BE2C (cell line): ENCODE measurements around the gene CERT1. TPM values are rescaled to one million over a fixed set of nuclear protein-coding genes. Genes with fewer than 3 reads are reported as not detected.
A peak's percentile ranks its signal among the peaks of the same experiment; 100 is the strongest.
"Not testable (repeated sequence)": the region's sequence is repeated elsewhere in the genome, so short reads cannot be mapped to it uniquely, and the experiment has no call there.

Experiments used
- DNase-seq: peaks from one replicate; pipeline ENCODE4 v3.0.0-alpha.2; 2020
- H3K27me3 ChIP-seq: fragments of 250-450 bp; sonication (Bioruptor Pico); 2 replicates; pipeline ENCODE4 v1.5.1; 2020; ENCODE audit warnings: mild to moderate bottlenecking
- H3K36me3 ChIP-seq: fragments of 250-450 bp; sonication (Bioruptor Pico); 2 replicates; pipeline ENCODE4 v1.5.1; 2020; ENCODE audit warnings: mild to moderate bottlenecking
- H3K4me1 ChIP-seq: fragments of 250-450 bp; sonication (Bioruptor Pico); 2 replicates; pipeline ENCODE4 v1.5.1; 2020
- H3K4me3 ChIP-seq: 2 replicates; pipeline ENCODE4 v1.5.1; 2011; ENCODE audit warnings: low read depth, low read length
- H3K9me3 ChIP-seq: fragments of 250-450 bp; sonication (Bioruptor Pico); 2 replicates; pipeline ENCODE4 v1.5.1; 2020
- CTCF ChIP-seq: IDR thresholded peaks from 2 replicates; pipeline ENCODE4 v1.5.1; 2012; ENCODE audit warnings: mild to moderate bottlenecking, low read depth, low read length
- polyA plus RNA-seq: library from polyadenylated mRNA; unstranded; fragments of >200 nt; gene quantifications from one replicate; pipeline ENCODE4 v1.2.1, GENCODE V29; 2012; ENCODE audit warnings: low read depth, missing spikeins; ENCODE audit not compliant: insufficient read length, insufficient read depth

The CERT1 gene
- 35.5 TPM for polyA plus RNA-seq

- H3K4me1 ChIP-seq, result peaks cover 4% of the 10 kb centered on the region
- H3K27me3 ChIP-seq, result no peaks in the 10 kb centered on the region
- H3K9me3 ChIP-seq, result no peaks in the 10 kb centered on the region
- H3K4me3 ChIP-seq, result peak within 1 kb of the TSS; percentile 93
- no peaks in the 10 kb centered on the region; the same call in 1 of the 2 replicates for H3K36me3 ChIP-seq
- DNase-seq, result peak; percentile 99
- TF ChIP-seq CTCF, result no peak
Observed at GRCh38 chr5:75511435-75512382, at the start of gene CERT1, which contains the start of gene POLK. Gene CERT1, minus strand, starts transcription at chr5:75511629. Its CDS starts 422 bp downstream, at chr5:75511207. Gene POLK, plus strand, starts transcription at chr5:75511891.

- not testable (repeated sequence) for H3K9me3 ChIP-seq, DNase-seq, H3K4me1 ChIP-seq, H3K36me3 ChIP-seq, H3K4me3 ChIP-seq, H3K27me3 ChIP-seq
Observed at GRCh38 chr5:75560655-75561054, 49.2 kb upstream of the CERT1 start.

GRCh38 chr5:75558981-75559632 lies 47.7 kb upstream of the CERT1 start:
- peaks cover 6% of the 10 kb centered on the region for H3K36me3 ChIP-seq
- H3K9me3 ChIP-seq, result no peaks in the 10 kb centered on the region
- H3K4me1 ChIP-seq, result no peaks in the 10 kb centered on the region
- no peak for TF ChIP-seq CTCF
- no peaks in the 10 kb centered on the region for H3K27me3 ChIP-seq
- DNase-seq, result no peak
- H3K4me3 ChIP-seq, result no peak overlapping the region

GRCh38 chr5:75558221-75558620 lies 46.8 kb upstream of the CERT1 start:
- no peak for TF ChIP-seq CTCF
- H3K36me3 ChIP-seq, result peaks cover 14% of the 10 kb centered on the region
- H3K4me3 ChIP-seq, result no peak overlapping the region
- H3K4me1 ChIP-seq, result no peaks in the 10 kb centered on the region
- DNase-seq, result no peak
- H3K9me3 ChIP-seq, result no peaks in the 10 kb centered on the region
- H3K27me3 ChIP-seq, result no peaks in the 10 kb centered on the region

GRCh38 chr5:75553358-75553757 lies 41.9 kb upstream of the CERT1 start:
- no peaks in the 10 kb centered on the region for H3K4me1 ChIP-seq
- H3K27me3 ChIP-seq, result no peaks in the 10 kb centered on the region
- no peak for TF ChIP-seq CTCF
- H3K4me3 ChIP-seq, result no peak overlapping the region
- no peaks in the 10 kb centered on the region for H3K9me3 ChIP-seq
- no peak for DNase-seq
- peaks cover 19% of the 10 kb centered on the region for H3K36me3 ChIP-seq

GRCh38 chr5:75552764-75553163 lies 41.3 kb upstream of the CERT1 start:
- Histone ChIP-seq H3K9me3 (no peaks in the 10 kb centered on the region), H3K36me3 (peaks cover 19% of the 10 kb centered on the region), H3K4me3 (no peak overlapping the region), H3K4me1 (no peaks in the 10 kb centered on the region), H3K27me3 (no peaks in the 10 kb centered on the region)
- TF ChIP-seq CTCF, result no peak
- no peak for DNase-seq
